ENCODE data around the gene ADAT1. TPM values are rescaled to one million over a fixed set of nuclear protein-coding genes. Genes with fewer than 3 reads are reported as not detected.
A peak's percentile ranks its signal among the peaks of the same experiment; 100 is the strongest.

ADAT1 gene
- total and polyA plus RNA-seq, 2 of the 13 experiments (the other 11 are each of a cell fraction or from before 2014, with no cell fraction given) = 18.4 to 40.8 TPM

- no peak; the same call in 1 of the 2 replicates for TF ChIP-seq HMG20B (CRISPR knock-in tag; conservative IDR thresholded peaks at IDR 0.05)
- TF ChIP-seq ZNF224 (CRISPR knock-in tag; IDR thresholded peaks at IDR 0.05) = peak; percentile 96
- TF ChIP-seq PTBP1 (IDR thresholded peaks at IDR 0.05; ENCODE audit: low read depth, low read length, poor library complexity, severe bottlenecking) = peak; percentile 35
- no peak for TF ChIP-seq NONO (IDR thresholded peaks at IDR 0.05)
- TF ChIP-seq NONO (CRISPR knock-in tag; conservative IDR thresholded peaks at IDR 0.05) = peak; percentile 51
- TF ChIP-seq REL (CRISPR knock-in tag; conservative IDR thresholded peaks at IDR 0.05) = no peak; the same call in 1 of the 2 replicates
- no peak for TF ChIP-seq ZNF660 (CRISPR knock-in tag; IDR thresholded peaks at IDR 0.05; ENCODE audit: borderline replicate concordance, low read depth)
- TF ChIP-seq AHR (CRISPR knock-in tag; IDR thresholded peaks at IDR 0.05) = 0 out of 2 replicates have a peak, but pooled peaks have one; percentile 19
- TF ChIP-seq SCMH1 (CRISPR knock-in tag; IDR thresholded peaks at IDR 0.05; ENCODE audit: borderline replicate concordance) = no peak
- peak; percentile 34 for TF ChIP-seq FOXP4 (CRISPR knock-in tag; IDR thresholded peaks at IDR 0.05)
- TF ChIP-seq HOXA5 (CRISPR knock-in tag; IDR thresholded peaks at IDR 0.05) = peak; percentile 92
- TF ChIP-seq ZNF576 (CRISPR knock-in tag; IDR thresholded peaks at IDR 0.05) = no peak; the same call in 1 of the 2 replicates
- no peak for TF ChIP-seq CSRNP2 (CRISPR knock-in tag; conservative IDR thresholded peaks at IDR 0.05; ENCODE audit: low read depth)
- no peak for TF ChIP-seq ZSCAN22 (CRISPR knock-in tag; IDR thresholded peaks at IDR 0.05)
- no peak for TF ChIP-seq ZMYM2 (CRISPR knock-in tag; IDR thresholded peaks at IDR 0.05)
- TF ChIP-seq TEAD2 (CRISPR knock-in tag; IDR thresholded peaks at IDR 0.05) = no peak
- peak; percentile 95 for TF ChIP-seq MYC (CRISPR knock-in tag; IDR thresholded peaks at IDR 0.05; ENCODE audit: borderline replicate concordance)
- no peak for TF ChIP-seq ZNF496 (CRISPR knock-in tag; IDR thresholded peaks at IDR 0.05; ENCODE audit: insufficient replicate concordance)
- TF ChIP-seq KLF15 (CRISPR knock-in tag; IDR thresholded peaks at IDR 0.05; ENCODE audit: borderline replicate concordance) = no peak; the same call in 1 of the 2 replicates
- peak; percentile 84; the same call in 1 of the 2 replicates for TF ChIP-seq FOXJ3 (CRISPR knock-in tag; IDR thresholded peaks at IDR 0.05; ENCODE audit: borderline replicate concordance)
- no peak; the same call in 1 of the 2 replicates for TF ChIP-seq ZNF614 (CRISPR knock-in tag; IDR thresholded peaks at IDR 0.05; ENCODE audit: borderline replicate concordance)
- TF ChIP-seq TAF15 (IDR thresholded peaks at IDR 0.05; ENCODE audit: low read depth, low read length, poor library complexity, severe bottlenecking) = no peak
- TF ChIP-seq PCBP2 (optimal IDR thresholded peaks at IDR 0.05; ENCODE audit: low read depth, low read length, poor library complexity, severe bottlenecking) = no peak
- TF ChIP-seq ZNF780A (CRISPR knock-in tag; IDR thresholded peaks at IDR 0.05) = no peak
- TF ChIP-seq ZMYM4 (CRISPR knock-in tag; IDR thresholded peaks at IDR 0.05) = peak; percentile 85
- no peak for TF ChIP-seq ZNF432 (CRISPR knock-in tag; IDR thresholded peaks at IDR 0.05; ENCODE audit: borderline replicate concordance)
- TF ChIP-seq CBX5 (CRISPR knock-in tag; IDR thresholded peaks at IDR 0.05; ENCODE audit: borderline replicate concordance) = no peak; the same call in 1 of the 2 replicates
These were observed 24.6 kb upstream of the ADAT1 start, which contains the start of the genes KARS1 and TERF2IP (continued) for GRCh38 chr16:75647492-75648264.
